PFSK-1 (cell line): ENCODE data around the gene TM9SF1.

Experiments
- FOXP2 ChIP-seq: optimal IDR thresholded peaks from 2 replicates; pipeline ENCODE3; 2011; ENCODE audit warnings: borderline replicate concordance, control low read depth, inconsistent platforms; ENCODE audit not compliant: insufficient read depth; ENCODE audit errors: extremely low read length, extremely low read depth
- POLR2AphosphoS5 ChIP-seq: IDR thresholded peaks from 2 replicates; pipeline ENCODE4 v1.6.1; 2012; ENCODE audit warnings: low read depth, mild to moderate bottlenecking, control low read depth, low read length, moderate library complexity
- SIN3A ChIP-seq: IDR thresholded peaks from 2 replicates; pipeline ENCODE4 v1.6.1; 2012; ENCODE audit warnings: mild to moderate bottlenecking, low read length, moderate library complexity, borderline replicate concordance; ENCODE audit not compliant: insufficient read depth
- TAF1 ChIP-seq: IDR thresholded peaks from 2 replicates; pipeline ENCODE4 v1.6.1; 2012; ENCODE audit warnings: low read length, control low read depth, borderline replicate concordance; ENCODE audit not compliant: insufficient read depth
- TF ChIP-seq, protein P1 (sequence below), 2 experiments: IDR thresholded peaks; 2 replicates each; pipeline versions ENCODE4 v1.6.1 to v1.8.0; 2011 to 2012; ENCODE audit warnings: low read depth in 2 of 2, low read length in 2 of 2, control low read depth in 1 of 2, inconsistent platforms in 1 of 2, mild to moderate bottlenecking in 1 of 2, moderate library complexity in 1 of 2; ENCODE audit not compliant: insufficient read depth in 1 of 2

The TM9SF1 gene

GRCh38 chr14:24172871-24173281 is 22.4 kb downstream of the TM9SF1 start:
- TF ChIP-seq TAF1 (no peak), SIN3A (no peak), FOXP2 (no peak), POLR2AphosphoS5 (no peak)
- TF ChIP-seq, protein P1, sequence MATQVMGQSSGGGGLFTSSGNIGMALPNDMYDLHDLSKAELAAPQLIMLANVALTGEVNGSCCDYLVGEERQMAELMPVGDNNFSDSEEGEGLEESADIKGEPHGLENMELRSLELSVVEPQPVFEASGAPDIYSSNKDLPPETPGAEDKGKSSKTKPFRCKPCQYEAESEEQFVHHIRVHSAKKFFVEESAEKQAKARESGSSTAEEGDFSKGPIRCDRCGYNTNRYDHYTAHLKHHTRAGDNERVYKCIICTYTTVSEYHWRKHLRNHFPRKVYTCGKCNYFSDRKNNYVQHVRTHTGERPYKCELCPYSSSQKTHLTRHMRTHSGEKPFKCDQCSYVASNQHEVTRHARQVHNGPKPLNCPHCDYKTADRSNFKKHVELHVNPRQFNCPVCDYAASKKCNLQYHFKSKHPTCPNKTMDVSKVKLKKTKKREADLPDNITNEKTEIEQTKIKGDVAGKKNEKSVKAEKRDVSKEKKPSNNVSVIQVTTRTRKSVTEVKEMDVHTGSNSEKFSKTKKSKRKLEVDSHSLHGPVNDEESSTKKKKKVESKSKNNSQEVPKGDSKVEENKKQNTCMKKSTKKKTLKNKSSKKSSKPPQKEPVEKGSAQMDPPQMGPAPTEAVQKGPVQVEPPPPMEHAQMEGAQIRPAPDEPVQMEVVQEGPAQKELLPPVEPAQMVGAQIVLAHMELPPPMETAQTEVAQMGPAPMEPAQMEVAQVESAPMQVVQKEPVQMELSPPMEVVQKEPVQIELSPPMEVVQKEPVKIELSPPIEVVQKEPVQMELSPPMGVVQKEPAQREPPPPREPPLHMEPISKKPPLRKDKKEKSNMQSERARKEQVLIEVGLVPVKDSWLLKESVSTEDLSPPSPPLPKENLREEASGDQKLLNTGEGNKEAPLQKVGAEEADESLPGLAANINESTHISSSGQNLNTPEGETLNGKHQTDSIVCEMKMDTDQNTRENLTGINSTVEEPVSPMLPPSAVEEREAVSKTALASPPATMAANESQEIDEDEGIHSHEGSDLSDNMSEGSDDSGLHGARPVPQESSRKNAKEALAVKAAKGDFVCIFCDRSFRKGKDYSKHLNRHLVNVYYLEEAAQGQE (IDR thresholded peaks at IDR 0.05; ENCODE audit: insufficient read depth in 1 of 2, low read depth in 2 of 2, low read length in 2 of 2), result no peak

GRCh38 chr14:24172261-24172860 is 22.9 kb downstream of the TM9SF1 start:
- no peak for TF ChIP-seq SIN3A
- no peak for TF ChIP-seq FOXP2
- TF ChIP-seq, protein P1 (IDR thresholded peaks at IDR 0.05; ENCODE audit: insufficient read depth in 1 of 2, low read depth in 2 of 2, low read length in 2 of 2), result no peak
- TF ChIP-seq POLR2AphosphoS5, result no peak
- TF ChIP-seq TAF1, result no peak

DNA sequence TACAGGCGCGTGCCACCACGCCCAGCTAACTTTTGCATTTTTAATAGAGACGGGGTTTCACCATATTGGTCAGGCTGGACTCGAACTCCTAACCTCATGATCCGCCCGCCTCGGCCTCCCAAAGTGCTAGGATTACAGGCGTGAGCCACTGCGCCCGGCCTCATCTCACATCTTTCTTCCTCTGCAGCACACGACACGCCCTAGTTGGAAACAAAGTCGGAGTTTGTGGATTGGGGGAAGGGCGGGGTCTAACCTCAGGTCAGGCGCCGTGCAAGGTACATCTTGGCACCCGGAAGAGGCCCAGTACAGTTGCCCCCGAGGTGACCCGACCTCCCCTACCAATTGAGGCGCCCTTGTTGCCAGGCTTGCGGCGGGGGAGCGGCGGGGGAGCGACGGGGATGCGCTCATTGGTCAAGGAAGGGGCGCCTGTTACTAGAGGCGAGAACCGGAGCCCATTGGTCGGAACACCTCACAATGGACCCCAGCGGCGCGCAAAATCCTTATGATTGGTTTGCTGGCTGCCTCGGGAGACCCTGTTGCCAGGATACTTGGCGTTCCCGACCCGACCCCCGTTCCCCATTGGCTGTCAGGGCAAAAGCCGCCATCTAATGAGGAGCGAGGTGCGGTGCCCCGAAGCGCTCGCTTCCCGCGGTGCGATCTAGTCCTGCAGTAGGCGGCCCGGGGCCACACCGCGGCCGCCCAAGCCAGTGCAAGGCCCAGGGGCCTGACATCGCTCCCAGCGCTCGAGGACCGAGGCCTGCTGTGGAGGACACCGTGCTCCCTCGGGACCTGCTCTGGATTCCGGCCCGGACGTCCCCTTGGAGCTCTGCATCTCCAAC is 23.6 kb downstream of the TM9SF1 start, which contains the start of gene REC8:
Gene REC8 (plus strand): TSS at position 659 of the 839 bp plus-strand sequence. CDS start 473 bp downstream, outside the sequence.
- TF ChIP-seq POLR2AphosphoS5 (no peak), FOXP2 (no peak), SIN3A (no peak), TAF1 (no peak)
- TF ChIP-seq, protein P1 (IDR thresholded peaks at IDR 0.05; ENCODE audit: insufficient read depth in 1 of 2, low read depth in 2 of 2, low read length in 2 of 2), result no peak

GRCh38 chr14:24167469-24168114 is 27.6 kb downstream of the TM9SF1 start:
- TF ChIP-seq, protein P1 (IDR thresholded peaks at IDR 0.05; ENCODE audit: insufficient read depth in 1 of 2, low read depth in 2 of 2, low read length in 2 of 2), result no peak
- TF ChIP-seq FOXP2, result no peak
- TF ChIP-seq POLR2AphosphoS5, result no peak
